IMR-90 (cell line): Measurements from ENCODE around the gene HERC3. TPM values are rescaled to one million over a fixed set of nuclear protein-coding genes. Genes with fewer than 3 reads are reported as not detected.

Experiments used
- ATAC-seq: fragments of 200-7000 bp; cut with Tn5 transposase; 2 replicates; pipeline ENCODE4 v1.9.1; 2020; ENCODE audit warnings: low read depth, mild to moderate bottlenecking, moderate library complexity
- BruUV-seq: library from RNA; stranded (reverse); fragments of 400-500 nt; replicated peaks from 2 replicates; lab custom pipeline; 2021; lab: Mats Ljungman, UMichigan
- CTCF ChIA-PET: fragments of 300-600 bp; formaldehyde crosslinking; extraction: SDS; loops from one replicate; lab custom pipeline; 2021; ENCODE audit warnings: antibody characterized with exemption; lab: Yijun Ruan, JAX
- POLR2A ChIA-PET: fragments of 300-600 bp; sonication (Branson Sonifier 250); formaldehyde crosslinking; loops from one replicate; lab custom pipeline; 2022; ENCODE audit warnings: antibody characterized with exemption; ENCODE audit not compliant: unreplicated experiment; lab: Charles Lee
- DNase-seq: peaks from one replicate; pipeline ENCODE4 v3.0.0; 2013
- H2AFZ ChIP-seq: replicated peaks from 2 replicates; pipeline ENCODE3; 2013; ENCODE audit warnings: low read length, mild to moderate bottlenecking; ENCODE audit not compliant: poor library complexity
- H2AK5ac ChIP-seq: 2 replicates; pipeline ENCODE4 v1.6.1; 2013; ENCODE audit warnings: low read depth, low read length, inconsistent platforms
- H2AK9ac ChIP-seq: replicated peaks from 2 replicates; pipeline ENCODE3; 2013; ENCODE audit warnings: mild to moderate bottlenecking, low read depth, low read length, moderate library complexity; ENCODE audit not compliant: poor library complexity
- H2BK120ac ChIP-seq: 2 replicates; pipeline ENCODE4 v1.6.1; 2013; ENCODE audit warnings: low read depth, low read length, inconsistent platforms
- H2BK15ac ChIP-seq: 3 replicates; pipeline ENCODE4 v1.6.1; 2013; ENCODE audit warnings: low read depth, low read length, inconsistent platforms
- H2BK20ac ChIP-seq: 2 replicates; pipeline ENCODE4 v1.6.1; 2013; ENCODE audit warnings: low read depth, mild to moderate bottlenecking, inconsistent platforms, low read length, moderate library complexity
- H2BK5ac ChIP-seq: 2 replicates; pipeline ENCODE4 v1.6.1; 2013; ENCODE audit warnings: mild to moderate bottlenecking, low read depth, low read length, inconsistent platforms; ENCODE audit not compliant: poor library complexity, severe bottlenecking
- H3K14ac ChIP-seq: replicated peaks from 2 replicates; pipeline ENCODE4 v1.6.1; 2013; ENCODE audit warnings: low read depth, low read length, inconsistent platforms
- H3K18ac ChIP-seq: 2 replicates; pipeline ENCODE4 v1.6.1; 2013; ENCODE audit warnings: low read depth, low read length, control low read depth
- H3K23ac ChIP-seq: 2 replicates; pipeline ENCODE4 v1.6.1; 2013; ENCODE audit warnings: low read depth, low read length, inconsistent platforms
- H3K27ac ChIP-seq: 2 replicates; pipeline ENCODE4 v1.5.1; 2013; ENCODE audit warnings: mild to moderate bottlenecking, control low read depth, low read length; ENCODE audit not compliant: insufficient read depth
- H3K27me3 ChIP-seq: 2 replicates; pipeline ENCODE4 v1.6.1; 2013; ENCODE audit warnings: low read length; ENCODE audit not compliant: control insufficient read depth, insufficient read depth
- H3K36me3 ChIP-seq: 2 replicates; pipeline ENCODE4 v1.6.1; 2013; ENCODE audit warnings: low read length, mixed read lengths; ENCODE audit not compliant: control insufficient read depth, insufficient read depth
- H3K4ac ChIP-seq: 2 replicates; pipeline ENCODE4 v1.6.1; 2013; ENCODE audit warnings: low read depth, low read length, inconsistent platforms
- H3K4me1 ChIP-seq: 2 replicates; pipeline ENCODE4 v1.6.1; 2013; ENCODE audit warnings: low read length, mixed read lengths; ENCODE audit not compliant: control insufficient read depth, insufficient read depth
- H3K4me2 ChIP-seq: 2 replicates; pipeline ENCODE4 v1.6.1; 2013; ENCODE audit warnings: low read depth, mild to moderate bottlenecking, control low read depth, low read length, moderate library complexity
- H3K4me3 ChIP-seq: 2 replicates; pipeline ENCODE4 v1.5.1; 2013; ENCODE audit warnings: low read depth, mild to moderate bottlenecking, control low read depth, low read length, moderate library complexity; ENCODE audit not compliant: insufficient read depth
- H3K56ac ChIP-seq: 2 replicates; pipeline ENCODE4 v1.6.1; 2013; ENCODE audit warnings: low read length, inconsistent platforms; ENCODE audit not compliant: insufficient read depth; ENCODE audit errors: extremely low read depth
- H3K79me1 ChIP-seq, 2 experiments: 2 replicates each; pipeline ENCODE4 v1.6.1; 2013; ENCODE audit warnings: low read length in 2 of 2, inconsistent platforms in 1 of 2, low read depth in 1 of 2
- H3K9ac ChIP-seq: 2 replicates; pipeline ENCODE4 v1.6.1; 2013; ENCODE audit warnings: low read depth, low read length, control low read depth
- H3K9me1 ChIP-seq: 2 replicates; pipeline ENCODE4 v1.6.1; 2013; ENCODE audit warnings: low read length, inconsistent platforms; ENCODE audit not compliant: insufficient read depth
- H3K9me3 ChIP-seq: 2 replicates; pipeline ENCODE4 v1.6.1; 2013; ENCODE audit warnings: low read length; ENCODE audit not compliant: control insufficient read depth, insufficient read depth
- H4K20me1 ChIP-seq: 2 replicates; pipeline ENCODE4 v1.6.1; 2013; ENCODE audit warnings: low read length, inconsistent platforms; ENCODE audit not compliant: insufficient read depth
- H4K5ac ChIP-seq: 2 replicates; pipeline ENCODE4 v1.6.1; 2013; ENCODE audit warnings: mild to moderate bottlenecking, low read depth, low read length, control low read depth
- H4K8ac ChIP-seq, 2 experiments: 2 replicates each; pipeline ENCODE4 v1.6.1; 2013; ENCODE audit warnings: low read depth in 2 of 2, low read length in 2 of 2, control low read depth in 1 of 2, inconsistent platforms in 1 of 2
- H4K91ac ChIP-seq: 2 replicates; pipeline ENCODE4 v1.6.1; 2013; ENCODE audit warnings: low read depth, low read length, inconsistent platforms; ENCODE audit not compliant: insufficient read depth
- BHLHE40 ChIP-seq: fragments of 150-350 bp; IDR thresholded peaks from 2 replicates; pipeline ENCODE4 v1.6.1; 2016; ENCODE audit warnings: mild to moderate bottlenecking, low read depth, low read length
- CHD1 ChIP-seq: IDR thresholded peaks from 2 replicates; pipeline ENCODE4 v1.6.1; 2012; ENCODE audit warnings: low read depth, low read length, improper control_type of control experiment
- ELK1 ChIP-seq: fragments of 150-350 bp; IDR thresholded peaks from 2 replicates; pipeline ENCODE4 v1.6.1; 2016; ENCODE audit warnings: low read depth, mild to moderate bottlenecking, low read length, moderate library complexity, borderline replicate concordance
- FOS ChIP-seq: fragments of 150-350 bp; IDR thresholded peaks from 2 replicates; pipeline ENCODE4 v1.6.1; 2016; ENCODE audit warnings: low read depth, low read length
- MAZ ChIP-seq: IDR thresholded peaks from 2 replicates; pipeline ENCODE4 v1.6.1; 2012; ENCODE audit warnings: low read depth, mild to moderate bottlenecking, low read length, improper control_type of control experiment, moderate library complexity, borderline replicate concordance
- NFE2L2 ChIP-seq: fragments of 150-350 bp; IDR thresholded peaks from 2 replicates; pipeline ENCODE4 v1.6.1; 2016; ENCODE audit warnings: low read depth, mild to moderate bottlenecking, low read length
- RFX5 ChIP-seq: IDR thresholded peaks from 2 replicates; pipeline ENCODE4 v1.8.0; 2012; ENCODE audit warnings: low read depth, mild to moderate bottlenecking, low read length, moderate library complexity
- SMC3 ChIP-seq: fragments of 150-350 bp; IDR thresholded peaks from 2 replicates; pipeline ENCODE4 v1.6.1; 2016; ENCODE audit warnings: low read depth, mild to moderate bottlenecking, antibody characterized with exemption, low read length, moderate library complexity
- USF2 ChIP-seq: fragments of 150-350 bp; IDR thresholded peaks from 2 replicates; pipeline ENCODE4 v1.6.1; 2017; ENCODE audit warnings: mild to moderate bottlenecking, antibody characterized with exemption, low read length, low read depth
- WGBS, 2 experiments: methylation state at CpG; one replicate each; pipeline versions ENCODE4 v1.1.5 to v1.1.7; 2013; ENCODE audit warnings: missing lambda C conversion rate in 2 of 2; ENCODE audit not compliant: insufficient read length in 1 of 2; ENCODE audit errors: extremely low coverage in 2 of 2; 5-methylcytosine and 5-hydroxymethylcytosine counted together
- dilution Hi-C: fragments of 300-500 bp; cut with HindIII; formaldehyde crosslinking; loops from one replicate; pipeline ENCODE4 v1.14.3; 2018; ENCODE audit warnings: low sequenced_read_pairs; ENCODE audit not compliant: unreplicated experiment
- in situ Hi-C: fragments of 300-500 bp; cut with MboI; formaldehyde crosslinking; loops from 3 replicates; pipeline ENCODE4 v1.14.3; 2019; ENCODE audit warnings: low sequenced_read_pairs, inconsistent platforms, mixed read lengths
- intact Hi-C: fragments of 100-400 bp; cut with micrococcal nuclease; formaldehyde crosslinking; loops from 2 replicates; pipeline ENCODE4 v1.10.0; 2022
- polyA plus RNA-seq, 3 experiments: library from polyadenylated mRNA; depleted of rRNA; stranded (reverse); fragments of >200 nt; gene quantifications; 2 replicates each; pipeline ENCODE4 v1.2.3, GENCODE V29; 2012; ENCODE audit warnings: low replicate concordance in 1 of 3
- total RNA-seq: library from RNA; depleted of rRNA; stranded (reverse); fragments of >200 nt; gene quantifications from 2 replicates; pipeline ENCODE4 v1.2.3, GENCODE V29; 2012
- TF ChIP-seq, protein P1 (sequence below): conservative IDR thresholded peaks from 2 replicates; pipeline ENCODE4 v1.5.1; 2012; ENCODE audit warnings: mild to moderate bottlenecking, low read depth, low read length, improper control_type of control experiment

The HERC3 gene
- total and polyA plus RNA-seq, 2 of the 4 experiments (the other 2 are of a cell fraction): 8.9 to 9.5 TPM

GRCh38 chr4:88754796-88755195 lies 162.5 kb downstream of the HERC3 start:
- DNase-seq (no peak), ATAC-seq (no peak)
- no peak overlapping the region for H4K8ac ChIP-seq
- peaks cover 17% of the 10 kb centered on the region for H3K36me3 ChIP-seq
- H3K9ac ChIP-seq: no peak overlapping the region
- no peak overlapping the region for H3K27ac ChIP-seq
- H4K91ac ChIP-seq: no peak overlapping the region
- no peak overlapping the region for H3K4me2 ChIP-seq
- in situ Hi-C loops: no loop called here
- H2AK9ac ChIP-seq: no peak overlapping the region
- H3K14ac ChIP-seq: no peak overlapping the region
- H2BK5ac ChIP-seq: no peak overlapping the region
- no CpG with 5 or more reads among the region's 3 CpGs for WGBS, 2 experiments
- H3K9me3 ChIP-seq: no peaks in the 10 kb centered on the region
- intact Hi-C loops: no loop called here
- H2AFZ ChIP-seq: no peak overlapping the region
- no peaks in the 10 kb centered on the region for H4K20me1 ChIP-seq
- H2BK15ac ChIP-seq: no peak overlapping the region
- no TSS peak for BruUV-seq
- 0 out of 4 replicates have a peak, but pooled peaks cover 0 to 3% of the 10 kb centered on the region in 2 experiments for H3K79me1 ChIP-seq
- no peak overlapping the region for H3K56ac ChIP-seq
- H3K9me1 ChIP-seq: peaks cover 18% of the 10 kb centered on the region
- H3K23ac ChIP-seq: no peak overlapping the region
- H2AK5ac ChIP-seq: no peak overlapping the region
- no peaks in the 10 kb centered on the region for H3K27me3 ChIP-seq
- ChIA-PET CTCF (interaction anchor here (0.9 kb wide), 1 partner anchor 9 kb away, joined by 3 read pairs; no protein-coding TSS in a partner anchor), POLR2A (no interaction called here)
- dilution Hi-C loops: no loop called here
- H3K4me3 ChIP-seq: no peak overlapping the region
- H2BK120ac ChIP-seq: no peak overlapping the region
- peaks cover 13% of the 10 kb centered on the region for H3K4me1 ChIP-seq
- H3K4ac ChIP-seq: no peak overlapping the region
- H2BK20ac ChIP-seq: no peak overlapping the region
- no peak overlapping the region for H4K5ac ChIP-seq
- H3K18ac ChIP-seq: no peak overlapping the region
- TF ChIP-seq, protein P1, sequence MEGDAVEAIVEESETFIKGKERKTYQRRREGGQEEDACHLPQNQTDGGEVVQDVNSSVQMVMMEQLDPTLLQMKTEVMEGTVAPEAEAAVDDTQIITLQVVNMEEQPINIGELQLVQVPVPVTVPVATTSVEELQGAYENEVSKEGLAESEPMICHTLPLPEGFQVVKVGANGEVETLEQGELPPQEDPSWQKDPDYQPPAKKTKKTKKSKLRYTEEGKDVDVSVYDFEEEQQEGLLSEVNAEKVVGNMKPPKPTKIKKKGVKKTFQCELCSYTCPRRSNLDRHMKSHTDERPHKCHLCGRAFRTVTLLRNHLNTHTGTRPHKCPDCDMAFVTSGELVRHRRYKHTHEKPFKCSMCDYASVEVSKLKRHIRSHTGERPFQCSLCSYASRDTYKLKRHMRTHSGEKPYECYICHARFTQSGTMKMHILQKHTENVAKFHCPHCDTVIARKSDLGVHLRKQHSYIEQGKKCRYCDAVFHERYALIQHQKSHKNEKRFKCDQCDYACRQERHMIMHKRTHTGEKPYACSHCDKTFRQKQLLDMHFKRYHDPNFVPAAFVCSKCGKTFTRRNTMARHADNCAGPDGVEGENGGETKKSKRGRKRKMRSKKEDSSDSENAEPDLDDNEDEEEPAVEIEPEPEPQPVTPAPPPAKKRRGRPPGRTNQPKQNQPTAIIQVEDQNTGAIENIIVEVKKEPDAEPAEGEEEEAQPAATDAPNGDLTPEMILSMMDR: no peak
- TF ChIP-seq NFE2L2 (no peak), SMC3 (no peak), USF2 (no peak), MAZ (no peak), BHLHE40 (no peak), ELK1 (no peak), RFX5 (no peak), FOS (no peak), CHD1 (no peak)
